Right lobe of liver (tissue), 6 donors: ENCODE results near the gene ACTR5. TPM values are rescaled to one million over a fixed set of nuclear protein-coding genes. Genes with fewer than 3 reads are reported as not detected.
A peak's percentile ranks its signal among the peaks of the same experiment; 100 is the strongest.

Experiments used
- ATAC-seq, 4 donors: fragments of 200-7000 bp; cut with Tn5 transposase; one replicate each; pipeline ENCODE4 v1.9.1; 2020; ENCODE audit warnings: mild to moderate bottlenecking in 4 of 4, moderate library complexity in 4 of 4
- DNase-seq, 3 donors: peaks; one replicate each; pipeline ENCODE4 v3.0.0-alpha.2; 2020
- H3K27ac ChIP-seq, 3 donors: fragments of 200-600 bp; one replicate each; pipeline ENCODE4 v1.8.0; 2022
- H3K27me3 ChIP-seq, 2 donors: fragments of 200-600 bp; one replicate each; pipeline ENCODE4 v1.8.0; 2022
- H3K36me3 ChIP-seq, 4 donors: fragments of 200-600 bp; sonication (generic) in 1 of 4; one replicate each; pipeline versions ENCODE4 v1.5.1 to v1.8.0; 2017 to 2022; ENCODE audit warnings: control low read depth in 1 of 4
- H3K4me1 ChIP-seq, 4 donors: fragments of 200-600 bp; sonication (generic) in 1 of 4; one replicate each; pipeline versions ENCODE4 v1.5.1 to v1.8.0; 2017 to 2022; ENCODE audit warnings: control low read depth in 1 of 4
- H3K4me3 ChIP-seq, 3 donors: fragments of 200-600 bp; one replicate each; pipeline ENCODE4 v1.8.0; 2022
- H3K9me3 ChIP-seq, 4 donors: fragments of 200-600 bp; sonication (generic) in 1 of 4; one replicate each; pipeline versions ENCODE4 v1.5.1 to v1.8.0; 2017 to 2022; ENCODE audit warnings: control low read depth in 1 of 4
- POLR2A ChIP-seq: fragments of 450-650 bp; IDR thresholded peaks from one replicate; pipeline ENCODE4 v1.6.1; 2017; ENCODE audit warnings: antibody characterized with exemption, mild to moderate bottlenecking
- WGBS: methylation state at CpG from one replicate; pipeline ENCODE4 v1.1.6; 2018; ENCODE audit warnings: low coverage, low lambda C conversion rate; ENCODE audit not compliant: insufficient coverage; ENCODE audit errors: missing lambda C conversion rate; 5-methylcytosine and 5-hydroxymethylcytosine counted together
- intact Hi-C, 2 donors: fragments of 100-400 bp; cut with DNase I; formaldehyde crosslinking; loops; one replicate each; pipeline versions ENCODE4 v1.11.2 to v1.14.1; 2022
- total RNA-seq, 6 experiments: library from RNA; depleted of rRNA in 2 of 6; stranded (reverse); fragments of >200 nt in 2 of 6; fragmentation: NEBNext Ultra II Directional in 3 of 6; extraction: Animal tissue kit (Norgen Biotek cat#: 25700) in 3 of 6; gene quantifications; one replicate each; pipeline versions ENCODE4 v1.1.0 to v1.2.4, GENCODE V29; 2016 to 2023
- TF ChIP-seq, protein P1 (sequence below), 4 donors: fragments of 200-600 bp in 3 of 4; fragments of 450-650 bp in 1 of 4; IDR thresholded peaks; one replicate each; pipeline versions ENCODE4 v1.5.1 to v1.8.0; 2016 to 2022; ENCODE audit warnings: antibody characterized with exemption in 4 of 4, mild to moderate bottlenecking in 2 of 4
- donor health status: DM: no; HTN: yes; CAD: no.
- donor health status: DM: no; HTN: no; CAD: no.
- donor health status: DM: no; HTN: no; CAD: no.
- donor health status: DM: no; HTN: yes; CAD: no.
- donor health status: DM: no; HTN: yes; CAD: no.

The ACTR5 gene
- total RNA-seq, 6 experiments from 2014 or later = 3.0 to 5.6 (median 3.7) TPM

GRCh38 chr20:38730167-38730988 is 17.9 kb upstream of the ACTR5 start:
- Histone ChIP-seq H3K27me3 (peaks cover 4 to 57% of the 10 kb centered on the region in 2 donors), H3K27ac (no peak overlapping the region), H3K4me1 (peaks cover 0 to 10% (median 0%) of the 10 kb centered on the region in 4 donors), H3K4me3 (no peak overlapping the region), H3K9me3 (no peaks in the 10 kb centered on the region), H3K36me3 (no peaks in the 10 kb centered on the region)
- TF ChIP-seq POLR2A = no peak
- TF ChIP-seq, protein P1, sequence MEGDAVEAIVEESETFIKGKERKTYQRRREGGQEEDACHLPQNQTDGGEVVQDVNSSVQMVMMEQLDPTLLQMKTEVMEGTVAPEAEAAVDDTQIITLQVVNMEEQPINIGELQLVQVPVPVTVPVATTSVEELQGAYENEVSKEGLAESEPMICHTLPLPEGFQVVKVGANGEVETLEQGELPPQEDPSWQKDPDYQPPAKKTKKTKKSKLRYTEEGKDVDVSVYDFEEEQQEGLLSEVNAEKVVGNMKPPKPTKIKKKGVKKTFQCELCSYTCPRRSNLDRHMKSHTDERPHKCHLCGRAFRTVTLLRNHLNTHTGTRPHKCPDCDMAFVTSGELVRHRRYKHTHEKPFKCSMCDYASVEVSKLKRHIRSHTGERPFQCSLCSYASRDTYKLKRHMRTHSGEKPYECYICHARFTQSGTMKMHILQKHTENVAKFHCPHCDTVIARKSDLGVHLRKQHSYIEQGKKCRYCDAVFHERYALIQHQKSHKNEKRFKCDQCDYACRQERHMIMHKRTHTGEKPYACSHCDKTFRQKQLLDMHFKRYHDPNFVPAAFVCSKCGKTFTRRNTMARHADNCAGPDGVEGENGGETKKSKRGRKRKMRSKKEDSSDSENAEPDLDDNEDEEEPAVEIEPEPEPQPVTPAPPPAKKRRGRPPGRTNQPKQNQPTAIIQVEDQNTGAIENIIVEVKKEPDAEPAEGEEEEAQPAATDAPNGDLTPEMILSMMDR (IDR thresholded peaks at IDR 0.05) = no peak
- DNase-seq = no peak
- no peak for ATAC-seq
- under 1% methylated on average over 15 of the region's 41 CpGs for WGBS
- intact Hi-C loops = loop anchor here in 1 of 2 donors (10.0 kb wide), 1 partner anchor 86 kb away; no protein-coding TSS in a partner anchor

GRCh38 chr20:38730989-38731737 is 17.1 kb upstream of the ACTR5 start:
- Histone ChIP-seq H3K9me3 (no peaks in the 10 kb centered on the region), H3K4me3 (peak overlapping the region in 2 of 3 donors; percentile 0 to 6), H3K27ac (no peak overlapping the region), H3K27me3 (peaks cover 4 to 51% of the 10 kb centered on the region in 2 donors), H3K36me3 (no peaks in the 10 kb centered on the region), H3K4me1 (peaks cover 0 to 10% (median 0%) of the 10 kb centered on the region in 4 donors)
- no peak for TF ChIP-seq POLR2A
- TF ChIP-seq, protein P1 (IDR thresholded peaks at IDR 0.05) = peak; percentile 75 to 98 (median 96)
- peak; percentile 76 to 92 (median 88) for ATAC-seq
- intact Hi-C loops = loop anchor here in 1 of 2 donors (10.0 kb wide), 1 partner anchor 86 kb away; no protein-coding TSS in a partner anchor
- 3% methylated on average over 22 of the region's 40 CpGs for WGBS
- peak; percentile 65 to 78 (median 76) for DNase-seq

- Histone ChIP-seq H3K27ac (no peak overlapping the region), H3K4me3 (no peak overlapping the region), H3K4me1 (peaks cover 0 to 10% (median 0%) of the 10 kb centered on the region in 4 donors), H3K9me3 (no peaks in the 10 kb centered on the region), H3K36me3 (no peaks in the 10 kb centered on the region), H3K27me3 (peaks cover 4 to 45% of the 10 kb centered on the region in 2 donors)
- DNase-seq (no peak), ATAC-seq (no peak)
- WGBS = 55% methylated on average over 1 of the region's 1 CpG
- TF ChIP-seq, protein P1 (IDR thresholded peaks at IDR 0.05) = no peak
- TF ChIP-seq POLR2A = no peak
- intact Hi-C loops = loop anchor here in 1 of 2 donors (10.0 kb wide), 1 partner anchor 87 kb away; no protein-coding TSS in a partner anchor
Measured at GRCh38 chr20:38731738-38732113, 16.5 kb upstream of the ACTR5 start.

DNA sequence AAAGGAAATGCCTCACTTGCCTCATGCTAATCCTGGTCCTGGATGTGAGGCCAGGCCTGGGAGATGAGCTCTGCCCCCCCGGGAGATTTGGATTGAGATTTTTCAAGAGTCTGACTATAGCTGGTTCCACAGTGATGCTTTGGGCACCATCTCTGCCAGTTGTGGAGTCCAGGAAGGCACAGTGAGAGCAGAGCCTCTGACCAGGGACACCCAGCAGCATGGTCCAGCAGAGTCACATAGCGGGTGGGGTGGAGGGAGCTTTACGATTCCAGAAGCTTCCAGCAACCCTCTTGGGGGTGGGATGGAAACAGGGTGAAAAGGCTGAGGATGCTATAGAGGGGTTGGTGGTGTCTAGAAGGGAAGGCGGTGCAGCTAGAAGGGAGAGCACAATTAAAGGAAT is 15.3 kb upstream of the ACTR5 start:
- no peaks in the 10 kb centered on the region for H3K36me3 ChIP-seq
- DNase-seq (no peak), ATAC-seq (no peak)
- H3K4me1 ChIP-seq = peaks cover 0 to 10% (median 0%) of the 10 kb centered on the region in 4 donors
- H3K27ac ChIP-seq = no peak overlapping the region
- WGBS = 54% methylated on average over 2 of the region's 4 CpGs
- intact Hi-C loops = loop anchor here in 1 of 2 donors (10.0 kb wide), 1 partner anchor 88 kb away; no protein-coding TSS in a partner anchor
- H3K27me3 ChIP-seq = peaks cover 4 to 37% of the 10 kb centered on the region in 2 donors
- TF ChIP-seq POLR2A = no peak
- TF ChIP-seq, protein P1 (IDR thresholded peaks at IDR 0.05) = no peak
- H3K9me3 ChIP-seq = no peaks in the 10 kb centered on the region
- H3K4me3 ChIP-seq = no peak overlapping the region
